NCI-H2107 treated with DMSO at 0.1 percent for 48 hours (cell line): Measurements from ENCODE around the gene MXRA8.
A peak's percentile ranks its signal among the peaks of the same experiment; 100 is the strongest.

Source experiments
- DNase-seq: peaks from one replicate; lab custom pipeline; 2025; ENCODE audit not compliant: unreplicated experiment; lab: John Stamatoyannopoulos, UW

The MXRA8 gene

DNA sequence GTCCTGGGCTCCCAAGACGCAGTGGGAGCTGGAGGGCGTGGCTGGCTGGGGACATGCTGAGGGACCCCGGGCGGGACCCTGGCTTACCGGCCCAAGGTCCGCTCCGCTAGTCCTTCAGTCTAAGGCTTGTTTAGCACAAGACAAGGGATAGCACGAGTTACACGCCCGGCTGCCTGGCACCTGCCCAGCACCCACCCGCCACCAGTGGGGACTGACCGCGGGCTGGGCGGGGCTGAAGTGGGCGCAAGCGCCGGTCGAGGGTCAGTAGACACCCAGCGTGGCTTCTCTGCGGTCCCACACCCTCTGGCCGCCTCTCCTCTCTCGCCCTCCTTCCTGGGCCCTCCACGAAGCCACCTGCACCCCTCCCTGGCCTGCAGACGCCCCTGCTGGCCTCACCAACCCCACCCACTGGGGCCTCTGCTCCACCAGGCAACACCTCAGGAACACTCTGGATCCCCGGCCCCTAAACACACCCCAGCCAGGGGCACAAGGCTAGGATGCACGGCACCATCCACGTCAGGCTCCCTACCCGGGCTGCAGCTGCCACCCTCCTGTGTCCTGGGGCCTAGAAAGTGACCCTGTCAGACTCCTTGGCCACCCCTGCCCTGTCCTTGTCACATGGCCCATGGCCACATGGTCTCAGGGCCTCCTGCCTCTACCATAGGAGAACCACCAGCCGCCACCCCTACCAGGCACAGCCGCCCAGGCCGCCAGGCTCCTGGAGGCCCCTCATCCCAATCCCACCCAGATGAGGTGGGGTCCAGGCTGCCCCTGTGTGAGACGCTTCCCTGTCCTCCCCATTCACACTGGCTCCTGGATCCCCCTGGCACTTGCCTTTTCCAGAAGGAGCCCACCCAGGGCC is 21.2 kb downstream of the MXRA8 start:
- DNase-seq, result no peak

DNA sequence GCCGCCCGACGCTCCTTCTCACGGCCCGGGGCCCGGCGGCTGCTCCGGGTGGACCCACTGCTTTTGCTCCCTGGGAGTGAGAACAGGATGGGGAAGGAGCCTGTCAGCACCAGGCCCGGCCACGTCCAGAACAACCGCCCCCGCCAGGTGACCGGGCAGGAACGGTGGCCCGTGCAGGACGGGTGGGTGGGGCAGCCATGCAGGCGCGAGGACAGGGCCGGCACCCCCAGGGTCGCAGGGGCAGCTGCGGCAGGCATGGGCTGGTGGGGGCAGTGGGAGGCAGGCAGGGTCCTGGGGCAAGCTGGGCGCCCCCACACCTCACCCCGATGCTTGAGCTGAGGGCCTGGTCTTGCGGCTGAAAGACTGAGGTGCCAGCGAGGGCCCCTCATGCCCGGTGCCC is 21.9 kb downstream of the MXRA8 start:
- DNase-seq, result no peak

GRCh38 chr1:1335792-1336248 is 22.5 kb downstream of the MXRA8 start:
- no peak for DNase-seq

GRCh38 chr1:1335283-1335682 is 23.1 kb downstream of the MXRA8 start:
- no peak for DNase-seq

- DNase-seq, result no peak
These were observed 23.5 kb downstream of the MXRA8 start for GRCh38 chr1:1334835-1335234.

GRCh38 chr1:1333551-1334241 is 24.7 kb downstream of the MXRA8 start:
- no peak for DNase-seq

GRCh38 chr1:1332774-1333480 is 25.4 kb downstream of the MXRA8 start:
- no peak for DNase-seq

- DNase-seq, result no peak
These were observed 26.2 kb downstream of the MXRA8 start for GRCh38 chr1:1332031-1332755.

- DNase-seq, result no peak
These were observed 27.0 kb downstream of the MXRA8 start, which contains the start of gene TAS1R3 for GRCh38 chr1:1331068-1331965. TAS1R3 (plus strand) TSS chr1:1331280; CDS start chr1:1331346, 66 bp downstream.

DNA sequence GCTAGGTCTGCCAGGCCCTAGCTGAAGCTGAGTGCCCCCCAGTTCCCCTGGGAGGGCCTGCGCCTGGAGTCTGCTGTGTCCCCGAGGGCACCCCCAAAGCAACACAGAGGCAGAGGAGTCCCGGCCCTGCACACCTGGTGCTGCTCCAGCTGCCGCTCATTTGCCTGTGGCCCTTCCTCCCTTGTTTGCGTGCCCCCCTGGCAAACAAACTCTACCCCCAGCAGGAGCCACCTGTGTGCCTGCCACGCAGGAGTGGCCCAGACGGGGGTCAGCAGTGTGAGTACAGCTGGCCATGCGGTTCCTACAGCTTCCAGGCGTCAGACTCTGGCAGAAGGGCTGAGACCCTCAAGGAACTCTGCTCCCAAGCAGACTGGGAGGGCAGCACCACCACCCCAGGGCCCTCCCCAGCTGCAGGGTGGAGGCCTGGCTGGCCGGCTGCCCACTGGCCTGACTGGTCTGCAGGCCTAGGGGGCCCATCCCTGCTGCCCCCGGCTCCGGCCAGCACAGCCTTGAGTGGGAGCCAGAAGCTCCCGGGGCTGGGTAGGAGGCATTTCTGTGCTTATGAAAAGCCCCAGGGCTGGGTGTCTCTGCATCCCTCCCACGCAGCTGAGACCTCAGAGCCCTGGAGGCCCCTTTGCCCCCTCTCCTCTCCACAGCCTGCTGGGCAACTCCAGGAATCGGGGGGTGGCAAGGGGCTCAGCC is 27.8 kb downstream of the MXRA8 start:
- DNase-seq, result no peak

DNA sequence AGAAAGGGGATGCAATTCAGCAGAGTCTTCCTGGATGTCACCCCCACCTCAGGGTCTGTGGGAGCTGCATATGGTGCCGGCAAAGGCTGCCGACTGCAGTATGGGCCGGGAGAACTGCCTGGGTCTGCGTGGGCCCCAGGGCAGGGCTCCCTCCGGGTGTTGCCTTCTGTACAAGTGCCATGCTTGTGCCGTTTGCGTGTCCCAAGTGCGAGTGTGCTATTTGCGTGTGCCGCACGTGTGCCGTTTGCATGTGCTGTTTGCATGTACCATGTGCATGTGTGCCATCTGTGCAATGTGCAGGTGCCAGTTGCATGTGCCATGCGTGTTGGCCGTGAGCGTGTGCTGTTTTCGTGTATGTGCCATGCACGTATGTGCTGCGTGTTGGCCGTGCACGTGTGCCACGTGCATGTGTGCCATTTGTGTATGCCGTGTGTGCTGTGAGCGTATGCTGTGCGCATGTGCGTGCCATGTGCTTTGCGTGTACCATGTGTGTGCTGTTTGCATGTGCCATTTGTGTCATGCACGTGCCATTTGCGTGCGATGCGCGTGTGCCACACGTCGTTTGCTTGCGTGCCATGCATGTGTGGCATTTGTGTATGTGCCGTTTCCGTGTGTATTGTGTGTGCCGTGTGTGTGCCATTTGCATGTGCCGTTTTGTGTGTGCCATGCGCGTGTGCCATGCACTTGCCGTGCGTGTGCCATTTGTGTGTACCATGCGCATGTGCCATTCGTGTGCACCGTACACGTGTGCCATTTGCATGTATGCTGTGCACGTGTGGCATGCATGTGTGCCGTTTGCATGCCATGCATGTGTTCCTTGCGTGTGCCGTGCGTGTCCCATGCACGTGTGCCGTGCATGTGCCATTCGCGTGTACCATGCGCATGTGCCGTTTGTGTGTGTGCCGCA is 28.8 kb downstream of the MXRA8 start:
- DNase-seq, result no peak

DNA sequence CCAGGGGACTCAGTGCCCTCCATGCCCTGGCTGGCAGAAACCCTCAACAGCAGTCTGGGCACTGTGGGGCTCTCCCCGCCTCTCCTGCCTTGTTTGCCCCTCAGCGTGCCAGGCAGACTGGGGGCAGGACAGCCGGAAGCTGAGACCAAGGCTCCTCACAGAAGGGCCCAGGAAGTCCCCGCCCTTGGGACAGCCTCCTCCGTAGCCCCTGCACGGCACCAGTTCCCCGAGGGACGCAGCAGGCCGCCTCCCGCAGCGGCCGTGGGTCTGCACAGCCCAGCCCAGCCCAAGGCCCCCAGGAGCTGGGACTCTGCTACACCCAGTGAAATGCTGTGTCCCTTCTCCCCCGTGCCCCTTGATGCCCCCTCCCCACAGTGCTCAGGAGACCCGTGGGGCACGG is 30.1 kb downstream of the MXRA8 start:
- no peak for DNase-seq

GRCh38 chr1:1327291-1327690 is 31.1 kb downstream of the MXRA8 start:
- DNase-seq, result no peak

GRCh38 chr1:1326075-1326605 is 32.2 kb downstream of the MXRA8 start:
- DNase-seq, result no peak

DNA sequence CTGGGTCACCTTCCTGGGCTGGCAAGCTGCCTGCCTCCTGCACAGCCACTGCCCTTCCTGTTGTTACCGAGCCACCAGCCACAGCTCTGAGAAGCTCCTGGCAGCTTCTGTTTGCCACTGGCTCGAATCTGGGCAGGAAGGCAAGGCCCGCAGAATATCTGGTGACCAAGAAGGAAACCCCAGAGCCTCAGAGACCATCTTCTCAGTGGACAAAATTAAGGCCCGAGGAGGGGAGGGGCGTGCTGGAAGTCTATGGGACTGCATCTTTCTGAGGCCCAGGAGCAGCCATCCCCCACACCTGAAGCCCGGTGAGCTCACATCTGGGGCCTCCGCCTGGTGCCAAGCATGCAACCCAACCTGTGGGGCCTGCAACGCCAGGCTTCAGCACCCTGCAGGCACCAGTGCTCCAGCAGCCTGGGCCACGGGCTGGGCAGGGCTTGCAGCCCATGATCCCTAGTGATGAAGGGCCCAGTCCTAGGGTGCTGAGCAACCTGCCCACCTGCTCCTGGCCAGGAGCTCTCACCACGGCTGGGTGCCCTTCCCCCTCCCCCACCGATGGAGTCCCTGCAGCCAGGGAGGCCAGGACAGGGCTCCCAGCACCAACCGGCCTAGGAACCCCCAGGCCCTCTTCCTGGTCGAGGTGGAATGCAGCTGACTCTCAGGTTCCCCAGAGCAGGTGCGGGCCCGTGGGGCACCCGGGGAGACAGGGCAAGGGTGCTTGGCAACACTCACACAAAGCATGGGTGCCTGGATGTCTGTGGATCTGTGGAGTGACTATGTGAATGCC is 32.9 kb downstream of the MXRA8 start:
- DNase-seq, result no peak

- peak; percentile 10 for DNase-seq
These were observed 33.6 kb downstream of the MXRA8 start, which contains the start of the genes CPTP and INTS11 for GRCh38 chr1:1324524-1325287. CPTP (plus strand) TSS chr1:1324802; CDS start chr1:1326911, 2,109 bp downstream. INTS11 (minus strand) TSS chr1:1324660; CDS start chr1:1324608, 52 bp downstream.
